K562 (cell line): Measurements from ENCODE around the gene TMEM273. TPM values are rescaled to one million over a fixed set of nuclear protein-coding genes. Genes with fewer than 3 reads are reported as not detected.

Experiments used
- BRD4 ChIP-seq: fragments of 200-600 bp; sonication (generic); IDR thresholded peaks from 2 replicates; pipeline ENCODE4 v1.6.1; 2017; ENCODE audit warnings: inconsistent platforms
- GABPA ChIP-seq: fragments of 200-800 bp; sonication (Bioruptor generic); conservative IDR thresholded peaks from 2 replicates; pipeline ENCODE4 v1.6.1; 2016; ENCODE audit warnings: low read depth, missing genetic modification characterization, missing compliant biosample characterization
- HDAC3 ChIP-seq: fragments of 450-650 bp; IDR thresholded peaks from 2 replicates; pipeline ENCODE4 v1.6.1; 2018; ENCODE audit warnings: borderline replicate concordance, mild to moderate bottlenecking, moderate library complexity; ENCODE audit not compliant: partially characterized antibody
- MBD2 ChIP-seq: sonication (generic); IDR thresholded peaks from 2 replicates; pipeline ENCODE4 v1.6.1; 2016; ENCODE audit warnings: low read depth, borderline replicate concordance
- NBN ChIP-seq: fragments of 450-650 bp; IDR thresholded peaks from 2 replicates; pipeline ENCODE4 v1.6.1; 2016; ENCODE audit warnings: low read depth, mild to moderate bottlenecking
- NR4A1 ChIP-seq, 2 experiments: fragments of 250-450 bp in 1 of 2; fragments of 450-650 bp in 1 of 2; sonication (Bioruptor Pico) in 1 of 2; IDR thresholded peaks; 2 replicates each; pipeline versions ENCODE4 v1.4.0 to v1.6.1; 2016 to 2020; ENCODE audit warnings: mild to moderate bottlenecking in 2 of 2, missing compliant biosample characterization in 1 of 2, missing genetic modification characterization in 1 of 2, moderate library complexity in 1 of 2
- SAFB ChIP-seq: fragments of 200-400 bp; formaldehyde crosslinking; IDR thresholded peaks from 2 replicates; pipeline ENCODE4 v1.6.1; 2017; ENCODE audit warnings: low read depth, low read length, borderline replicate concordance
- STAT5B ChIP-seq: fragments of 250-450 bp; sonication (Bioruptor Pico); IDR thresholded peaks from 2 replicates; pipeline ENCODE4 v1.8.0; 2021; ENCODE audit warnings: mild to moderate bottlenecking, inconsistent platforms
- THAP7 ChIP-seq: fragments of 250-450 bp; sonication (Bioruptor Pico); IDR thresholded peaks from 2 replicates; pipeline ENCODE4 v1.5.0; 2021
- ZBTB11 ChIP-seq, 3 experiments: fragments of 200-800 bp in 1 of 3; fragments of 250-450 bp in 1 of 3; fragments of 450-650 bp in 1 of 3; sonication (Bioruptor Pico) in 1 of 3; sonication (Bioruptor generic) in 1 of 3; formaldehyde crosslinking in 1 of 3; IDR thresholded peaks; 2 replicates each; pipeline versions ENCODE4 v1.6.1 to v1.8.0; 2016 to 2022; ENCODE audit warnings: mild to moderate bottlenecking in 2 of 3, missing genetic modification characterization in 2 of 3, missing compliant biosample characterization in 1 of 3, moderate library complexity in 1 of 3
- ZBTB17 ChIP-seq: fragments of 450-650 bp; formaldehyde crosslinking; IDR thresholded peaks from 2 replicates; pipeline ENCODE4 v1.4.0; 2020; ENCODE audit warnings: mild to moderate bottlenecking
- ZC3H11A ChIP-seq: IDR thresholded peaks from 2 replicates; pipeline ENCODE4 v1.6.1; 2012; ENCODE audit warnings: low read depth, low read length, improper control_type of control experiment
- ZMIZ1 ChIP-seq, 2 experiments: fragments of 150-350 bp in 1 of 2; IDR thresholded peaks; 2 replicates each; pipeline ENCODE4 v1.6.1; 2012 to 2016; ENCODE audit warnings: low read depth in 2 of 2, low read length in 2 of 2, mild to moderate bottlenecking in 1 of 2, moderate library complexity in 1 of 2
- ZNF280A ChIP-seq: fragments of 450-650 bp; IDR thresholded peaks from 2 replicates; pipeline ENCODE4 v1.6.1; 2018; ENCODE audit warnings: mild to moderate bottlenecking, low read depth; ENCODE audit not compliant: partially characterized antibody
- ZNF551 ChIP-seq: fragments of 250-450 bp; sonication (Bioruptor Pico); IDR thresholded peaks from 2 replicates; pipeline ENCODE4 v1.5.0; 2021; ENCODE audit warnings: mild to moderate bottlenecking, moderate library complexity
- ZNF699 ChIP-seq: fragments of 250-450 bp; sonication (Bioruptor Pico); IDR thresholded peaks from 2 replicates; pipeline ENCODE4 v1.8.0; 2021; ENCODE audit warnings: mild to moderate bottlenecking, moderate library complexity; ENCODE audit not compliant: insufficient replicate concordance
- ZNF764 ChIP-seq: fragments of 250-450 bp; sonication (Bioruptor Pico); IDR thresholded peaks from 2 replicates; pipeline ENCODE4 v1.4.0; 2020; ENCODE audit warnings: low read depth, mild to moderate bottlenecking, moderate library complexity
- polyA plus RNA-seq, 8 experiments: library from polyadenylated mRNA; depleted of rRNA in 4 of 8; stranded (reverse) in 5 of 8; unstranded in 3 of 8; fragments of >200 nt; fragmentation: Nextera tagmentation in 2 of 8; fragmentation: Illumina TruSeq in 1 of 8; extraction: Ambion mirVana in 2 of 8; extraction: Trizol in 1 of 8; gene quantifications; 2 replicates each; pipeline versions ENCODE4 v1.2.1 to v1.2.3, GENCODE V29; 2011 to 2014; ENCODE audit warnings: inconsistent platforms in 1 of 8, missing spikeins in 1 of 8
- total RNA-seq, 7 experiments: library from RNA; depleted of rRNA in 6 of 7; stranded (reverse); fragments of >200 nt in 6 of 7; fragmentation: Illumina TruSeq in 2 of 7; extraction: Trizol in 2 of 7; gene quantifications; 2 replicates each; pipeline versions ENCODE4 v1.2.1 to v1.2.3, GENCODE V29; 2011 to 2021; ENCODE audit warnings: low replicate concordance in 1 of 7

TMEM273 gene
- total and polyA plus RNA-seq, 9 of the 15 experiments (the other 6 are each of a cell fraction or from before 2014, with no cell fraction given), result 39.2 to 131 (median 95.6) TPM

- TF ChIP-seq ZBTB11 (CRISPR knock-in tag; IDR thresholded peaks at IDR 0.05) (no peak), NR4A1 (CRISPR knock-in tag; IDR thresholded peaks at IDR 0.05) (no peak), NR4A1 (tag; IDR thresholded peaks at IDR 0.05) (0 out of 2 replicates have a peak, but pooled peaks have one; percentile 46), ZBTB17 (CRISPR knock-in tag) (no peak), STAT5B (no peak), GABPA (tag) (no peak), ZNF764 (peak; percentile 86), THAP7 (CRISPR knock-in tag) (no peak), HDAC3 (no peak), ZNF551 (CRISPR knock-in tag) (no peak), NBN (0 out of 2 replicates have a peak, but pooled peaks have one; percentile 53), ZNF699 (CRISPR knock-in tag) (no peak), ZMIZ1 (IDR thresholded peaks at IDR 0.05; ENCODE audit: low read depth in 2 of 2, low read length in 2 of 2) (no peak), BRD4 (no peak), SAFB (no peak), ZC3H11A (no peak), ZNF280A (no peak), MBD2 (no peak)
Measured at GRCh38 chr10:49164559-49165188, 23.5 kb downstream of the TMEM273 start (continued).
